Natural killer cell (primary cell): ENCODE data around the gene BRD4. TPM values are rescaled to one million over a fixed set of nuclear protein-coding genes. Genes with fewer than 3 reads are reported as not detected.
A peak's percentile ranks its signal among the peaks of the same experiment; 100 is the strongest.

Experiments used
- ATAC-seq, 3 donors: fragments of 150-1000 bp in 2 of 3; fragments of 200-7000 bp in 1 of 3; cut with Tn5 transposase; 1 replicate in 1 of 3; 2 replicates in 2 of 3; pipeline ENCODE4 v1.10.0; 2021; ENCODE audit warnings: mild to moderate bottlenecking in 2 of 3, moderate library complexity in 2 of 3
- DNase-seq, 2 donors: peaks; one replicate each; pipeline versions ENCODE4 v3.0.0 to v3.0.0-alpha.2; 2013 to 2021; ENCODE audit warnings: mixed read lengths in 1 of 2
- H3K27ac ChIP-seq: one replicate; pipeline ENCODE4 v1.5.1; 2013; ENCODE audit warnings: mild to moderate bottlenecking, low read length
- H3K27me3 ChIP-seq: one replicate; pipeline ENCODE4 v1.6.1; 2013; ENCODE audit warnings: low read length; ENCODE audit not compliant: control insufficient read depth, insufficient read depth
- H3K36me3 ChIP-seq: one replicate; pipeline ENCODE4 v1.6.1; 2013; ENCODE audit warnings: low read length; ENCODE audit not compliant: control insufficient read depth, insufficient read depth
- H3K4me1 ChIP-seq: one replicate; pipeline ENCODE4 v1.6.1; 2013; ENCODE audit warnings: low read length; ENCODE audit not compliant: control insufficient read depth, insufficient read depth
- H3K4me3 ChIP-seq: one replicate; pipeline ENCODE4 v1.5.1; 2013; ENCODE audit warnings: low read length
- H3K9me3 ChIP-seq: one replicate; pipeline ENCODE4 v1.6.1; 2013; ENCODE audit warnings: low read length; ENCODE audit not compliant: control insufficient read depth, insufficient read depth
- H3K27ac Mint-ChIP-seq, 2 donors: one replicate each; pipeline ENCODE4 v1.8.0; 2022; ENCODE audit warnings: mild to moderate bottlenecking in 2 of 2, mixed read lengths in 2 of 2, moderate library complexity in 1 of 2
- H3K27me3 Mint-ChIP-seq, 2 donors: one replicate each; pipeline ENCODE4 v1.8.0; 2022; ENCODE audit warnings: low read depth in 2 of 2, mixed read lengths in 2 of 2
- H3K36me3 Mint-ChIP-seq: one replicate; pipeline ENCODE4 v1.8.0; 2022; ENCODE audit warnings: mixed read lengths
- H3K4me1 Mint-ChIP-seq, 2 donors: one replicate each; pipeline ENCODE4 v1.8.0; 2022; ENCODE audit warnings: mixed read lengths in 2 of 2
- H3K4me3 Mint-ChIP-seq: one replicate; pipeline ENCODE4 v1.8.0; 2022; ENCODE audit warnings: mild to moderate bottlenecking, moderate library complexity, mixed read lengths
- H3K9me3 Mint-ChIP-seq, 2 donors: one replicate each; pipeline ENCODE4 v1.8.0; 2022; ENCODE audit warnings: mixed read lengths in 2 of 2
- CTCF ChIP-seq: fragments of 200-600 bp; IDR thresholded peaks from one replicate; pipeline ENCODE4 v1.8.0; 2022; ENCODE audit warnings: antibody characterized with exemption
- WGBS: methylation state at CpG from one replicate; pipeline ENCODE4 v1.1.7; 2013; ENCODE audit warnings: missing lambda C conversion rate; ENCODE audit not compliant: insufficient coverage; 5-methylcytosine and 5-hydroxymethylcytosine counted together
- intact Hi-C: fragments of 100-400 bp; cut with micrococcal nuclease; formaldehyde crosslinking; loops from one replicate; pipeline ENCODE4 v1.14.2; 2022
- total RNA-seq, 4 donors: library from RNA; stranded (reverse); fragments of 120-200 nt in 1 of 4; gene quantifications; one replicate each; pipeline versions ENCODE4 v1.2.3 to v1.2.4, GENCODE V29; 2013 to 2022

The BRD4 gene
- total RNA-seq, 3 donors from 2014 or later (not counting 1 experiment from before 2014, with no cell fraction given) = 91.9 to 116 (median 98.3) TPM

GRCh38 chr19:15268192-15268927, 64.0 kb downstream of the BRD4 start:
- Histone ChIP-seq H3K27ac (no peak overlapping the region), H3K27me3 (no peaks in the 10 kb centered on the region), H3K9me3 (no peaks in the 10 kb centered on the region), H3K4me1 (peaks cover 9% of the 10 kb centered on the region), H3K36me3 (peaks cover 87% of the 10 kb centered on the region), H3K4me3 (no peak overlapping the region)
- no peak for DNase-seq
- Mint-ChIP-seq H3K4me3 (no peak overlapping the region), H3K9me3 (no peaks in the 10 kb centered on the region), H3K27ac (peak overlapping the region; percentile 21 to 39), H3K27me3 (no peaks in the 10 kb centered on the region), H3K4me1 (peaks cover 43 to 61% of the 10 kb centered on the region in 2 donors), H3K36me3 (no peaks in the 10 kb centered on the region)
- 90% methylated on average over 12 of the region's 12 CpGs for WGBS
- intact Hi-C loops = loop anchor here (10.0 kb wide), 1 partner anchor 196 kb away; the partner anchor contains the start of gene RASAL3
- no peak for TF ChIP-seq CTCF
- ATAC-seq = no peak

DNA sequence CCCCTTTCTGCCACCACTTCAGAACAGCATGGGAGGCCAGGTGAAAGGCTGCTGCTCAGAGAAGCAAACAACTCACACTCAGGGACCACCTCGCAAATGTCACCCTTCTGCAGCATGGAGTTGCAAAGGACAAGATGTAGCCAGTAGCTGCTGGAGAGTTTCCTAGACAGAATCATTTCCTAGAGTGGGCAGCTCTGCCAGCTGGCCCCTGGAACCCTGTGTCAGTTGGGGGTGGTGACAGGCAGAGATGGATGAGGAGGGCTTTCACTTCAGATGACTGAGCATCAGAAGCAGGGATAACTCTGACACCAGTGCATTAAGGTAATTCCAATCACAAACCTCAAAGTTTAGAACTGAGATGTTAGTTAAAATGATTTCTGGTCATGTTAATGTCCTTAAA, 65.7 kb downstream of the BRD4 start:
- no peak for ATAC-seq
- Histone ChIP-seq H3K4me3 (no peak overlapping the region), H3K4me1 (no peaks in the 10 kb centered on the region), H3K27ac (no peak overlapping the region), H3K27me3 (no peaks in the 10 kb centered on the region), H3K9me3 (no peaks in the 10 kb centered on the region), H3K36me3 (peaks cover 90% of the 10 kb centered on the region)
- intact Hi-C loops = loop anchor here (10.0 kb wide), 1 partner anchor 198 kb away; the partner anchor contains the start of gene RASAL3
- peaks cover 33 to 44% of the 10 kb centered on the region in 2 donors for H3K4me1 Mint-ChIP-seq
- no peak for DNase-seq
- no peak overlapping the region for H3K4me3 Mint-ChIP-seq
- TF ChIP-seq CTCF = no peak
- WGBS = 94% methylated on average over 1 of the region's 1 CpG
- H3K27me3 Mint-ChIP-seq = no peaks in the 10 kb centered on the region
- H3K36me3 Mint-ChIP-seq = no peaks in the 10 kb centered on the region
- no peaks in the 10 kb centered on the region for H3K9me3 Mint-ChIP-seq
- H3K27ac Mint-ChIP-seq = peak overlapping the region in 1 of 2 donors; percentile 39

GRCh38 chr19:15265850-15266248, 66.5 kb downstream of the BRD4 start:
- H3K4me1 ChIP-seq = no peaks in the 10 kb centered on the region
- no peak for DNase-seq
- no peak for ATAC-seq
- intact Hi-C loops = loop anchor here (2.0 to 10.0 kb wide), 2 partner anchors 65 to 199 kb away; partner anchors contain the start of gene RASAL3
- 94% methylated on average over 8 of the region's 8 CpGs for WGBS
- Mint-ChIP-seq H3K4me1 (peaks cover 24 to 40% of the 10 kb centered on the region in 2 donors), H3K9me3 (no peaks in the 10 kb centered on the region), H3K27ac (no peak overlapping the region), H3K27me3 (no peaks in the 10 kb centered on the region), H3K36me3 (no peaks in the 10 kb centered on the region), H3K4me3 (no peak overlapping the region)
- H3K27me3 ChIP-seq = no peaks in the 10 kb centered on the region
- no peaks in the 10 kb centered on the region for H3K9me3 ChIP-seq
- TF ChIP-seq CTCF = no peak
- peaks cover 85% of the 10 kb centered on the region for H3K36me3 ChIP-seq
- H3K27ac ChIP-seq = no peak overlapping the region
- no peak overlapping the region for H3K4me3 ChIP-seq
